GM12873 (cell line): Measurements from ENCODE around the gene NDUFB6.

ENCODE experiments used
- TF ChIP-seq, protein P1 (sequence below): IDR thresholded peaks from 2 replicates; pipeline ENCODE4 v1.5.1; 2012; ENCODE audit warnings: low read depth, mild to moderate bottlenecking, moderate library complexity, low read length, control low read depth; ENCODE audit not compliant: insufficient read depth; ENCODE audit errors: missing control alignments

Gene NDUFB6

DNA sequence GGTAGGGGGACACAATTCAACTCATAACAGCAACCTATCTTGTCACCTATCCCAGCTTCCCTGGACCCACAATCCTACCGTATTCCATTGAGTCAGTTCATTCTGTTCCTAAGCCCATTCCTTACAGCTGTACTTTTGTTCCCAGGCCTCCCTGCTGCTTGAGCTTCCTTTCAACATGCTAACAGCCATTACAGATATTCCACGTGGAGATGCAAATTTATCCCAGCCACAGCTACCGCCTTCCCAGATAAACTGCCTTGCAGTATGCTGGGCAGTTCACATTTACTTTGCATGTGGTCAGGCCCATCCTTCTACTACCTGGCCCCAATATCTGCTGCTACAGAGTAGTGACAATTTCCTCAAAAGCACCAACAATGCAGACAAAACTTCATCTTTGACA is 70.0 kb downstream of the NDUFB6 start:
- TF ChIP-seq, protein P1, sequence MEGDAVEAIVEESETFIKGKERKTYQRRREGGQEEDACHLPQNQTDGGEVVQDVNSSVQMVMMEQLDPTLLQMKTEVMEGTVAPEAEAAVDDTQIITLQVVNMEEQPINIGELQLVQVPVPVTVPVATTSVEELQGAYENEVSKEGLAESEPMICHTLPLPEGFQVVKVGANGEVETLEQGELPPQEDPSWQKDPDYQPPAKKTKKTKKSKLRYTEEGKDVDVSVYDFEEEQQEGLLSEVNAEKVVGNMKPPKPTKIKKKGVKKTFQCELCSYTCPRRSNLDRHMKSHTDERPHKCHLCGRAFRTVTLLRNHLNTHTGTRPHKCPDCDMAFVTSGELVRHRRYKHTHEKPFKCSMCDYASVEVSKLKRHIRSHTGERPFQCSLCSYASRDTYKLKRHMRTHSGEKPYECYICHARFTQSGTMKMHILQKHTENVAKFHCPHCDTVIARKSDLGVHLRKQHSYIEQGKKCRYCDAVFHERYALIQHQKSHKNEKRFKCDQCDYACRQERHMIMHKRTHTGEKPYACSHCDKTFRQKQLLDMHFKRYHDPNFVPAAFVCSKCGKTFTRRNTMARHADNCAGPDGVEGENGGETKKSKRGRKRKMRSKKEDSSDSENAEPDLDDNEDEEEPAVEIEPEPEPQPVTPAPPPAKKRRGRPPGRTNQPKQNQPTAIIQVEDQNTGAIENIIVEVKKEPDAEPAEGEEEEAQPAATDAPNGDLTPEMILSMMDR, result no peak
